Measurements from ENCODE around the gene MRPS27. TPM values are rescaled to one million over a fixed set of nuclear protein-coding genes. Genes with fewer than 3 reads are reported as not detected.

Gene MRPS27
- total and polyA plus RNA-seq, 2 of the 13 experiments (the other 11 are each of a cell fraction or from before 2014, with no cell fraction given): 71.8 to 115 TPM

DNA sequence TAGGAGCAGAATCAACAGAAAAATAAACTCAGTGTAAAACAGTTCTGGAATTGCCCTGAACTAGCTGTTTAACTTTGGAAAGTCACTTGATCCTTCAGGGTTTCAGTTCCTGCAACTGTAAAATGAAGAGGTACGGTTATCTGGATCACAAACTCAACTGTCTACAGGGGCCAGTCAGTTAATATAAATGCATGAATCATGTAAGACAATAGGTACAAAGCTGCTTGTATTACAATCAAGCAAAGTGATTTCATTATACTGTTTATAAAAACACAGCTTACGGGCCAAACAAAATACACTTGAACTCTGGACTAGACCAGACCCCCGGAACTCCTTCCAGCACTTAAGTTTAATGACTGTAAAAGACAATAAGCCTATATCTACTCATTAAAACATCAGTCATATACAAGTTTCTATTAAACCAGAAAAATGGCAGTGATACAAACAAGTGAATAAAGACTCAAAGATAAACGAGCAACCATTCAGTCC, 73.0 kb downstream of the MRPS27 start (continued):
- TF ChIP-seq ZNF570 (CRISPR knock-in tag; IDR thresholded peaks at IDR 0.05; ENCODE audit: borderline replicate concordance) (no peak), ASH2L (IDR thresholded peaks at IDR 0.05; ENCODE audit: insufficient read length, low read depth, low read length) (no peak), ZNF720 (CRISPR knock-in tag; IDR thresholded peaks at IDR 0.05) (no peak), HNF4G (IDR thresholded peaks at IDR 0.05; ENCODE audit: borderline replicate concordance, low read depth, low read length) (no peak), HNF4G (CRISPR knock-in tag; IDR thresholded peaks at IDR 0.05; ENCODE audit: borderline replicate concordance, low read depth) (no peak), SKI (IDR thresholded peaks at IDR 0.05; ENCODE audit: partially characterized antibody) (no peak)
- TF ChIP-seq, protein P1, sequence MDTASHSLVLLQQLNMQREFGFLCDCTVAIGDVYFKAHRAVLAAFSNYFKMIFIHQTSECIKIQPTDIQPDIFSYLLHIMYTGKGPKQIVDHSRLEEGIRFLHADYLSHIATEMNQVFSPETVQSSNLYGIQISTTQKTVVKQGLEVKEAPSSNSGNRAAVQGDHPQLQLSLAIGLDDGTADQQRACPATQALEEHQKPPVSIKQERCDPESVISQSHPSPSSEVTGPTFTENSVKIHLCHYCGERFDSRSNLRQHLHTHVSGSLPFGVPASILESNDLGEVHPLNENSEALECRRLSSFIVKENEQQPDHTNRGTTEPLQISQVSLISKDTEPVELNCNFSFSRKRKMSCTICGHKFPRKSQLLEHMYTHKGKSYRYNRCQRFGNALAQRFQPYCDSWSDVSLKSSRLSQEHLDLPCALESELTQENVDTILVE (CRISPR knock-in tag; IDR thresholded peaks at IDR 0.05): no peak
- TF ChIP-seq, protein P2, sequence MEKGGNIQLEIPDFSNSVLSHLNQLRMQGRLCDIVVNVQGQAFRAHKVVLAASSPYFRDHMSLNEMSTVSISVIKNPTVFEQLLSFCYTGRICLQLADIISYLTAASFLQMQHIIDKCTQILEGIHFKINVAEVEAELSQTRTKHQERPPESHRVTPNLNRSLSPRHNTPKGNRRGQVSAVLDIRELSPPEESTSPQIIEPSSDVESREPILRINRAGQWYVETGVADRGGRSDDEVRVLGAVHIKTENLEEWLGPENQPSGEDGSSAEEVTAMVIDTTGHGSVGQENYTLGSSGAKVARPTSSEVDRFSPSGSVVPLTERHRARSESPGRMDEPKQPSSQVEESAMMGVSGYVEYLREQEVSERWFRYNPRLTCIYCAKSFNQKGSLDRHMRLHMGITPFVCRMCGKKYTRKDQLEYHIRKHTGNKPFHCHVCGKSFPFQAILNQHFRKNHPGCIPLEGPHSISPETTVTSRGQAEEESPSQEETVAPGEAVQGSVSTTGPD (CRISPR knock-in tag; IDR thresholded peaks at IDR 0.05): no peak
- TF ChIP-seq, protein P3, sequence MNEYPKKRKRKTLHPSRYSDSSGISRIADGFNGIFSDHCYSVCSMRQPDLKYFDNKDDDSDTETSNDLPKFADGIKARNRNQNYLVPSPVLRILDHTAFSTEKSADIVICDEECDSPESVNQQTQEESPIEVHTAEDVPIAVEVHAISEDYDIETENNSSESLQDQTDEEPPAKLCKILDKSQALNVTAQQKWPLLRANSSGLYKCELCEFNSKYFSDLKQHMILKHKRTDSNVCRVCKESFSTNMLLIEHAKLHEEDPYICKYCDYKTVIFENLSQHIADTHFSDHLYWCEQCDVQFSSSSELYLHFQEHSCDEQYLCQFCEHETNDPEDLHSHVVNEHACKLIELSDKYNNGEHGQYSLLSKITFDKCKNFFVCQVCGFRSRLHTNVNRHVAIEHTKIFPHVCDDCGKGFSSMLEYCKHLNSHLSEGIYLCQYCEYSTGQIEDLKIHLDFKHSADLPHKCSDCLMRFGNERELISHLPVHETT (CRISPR knock-in tag; conservative IDR thresholded peaks at IDR 0.05): no peak
- TF ChIP-seq, protein P4, sequence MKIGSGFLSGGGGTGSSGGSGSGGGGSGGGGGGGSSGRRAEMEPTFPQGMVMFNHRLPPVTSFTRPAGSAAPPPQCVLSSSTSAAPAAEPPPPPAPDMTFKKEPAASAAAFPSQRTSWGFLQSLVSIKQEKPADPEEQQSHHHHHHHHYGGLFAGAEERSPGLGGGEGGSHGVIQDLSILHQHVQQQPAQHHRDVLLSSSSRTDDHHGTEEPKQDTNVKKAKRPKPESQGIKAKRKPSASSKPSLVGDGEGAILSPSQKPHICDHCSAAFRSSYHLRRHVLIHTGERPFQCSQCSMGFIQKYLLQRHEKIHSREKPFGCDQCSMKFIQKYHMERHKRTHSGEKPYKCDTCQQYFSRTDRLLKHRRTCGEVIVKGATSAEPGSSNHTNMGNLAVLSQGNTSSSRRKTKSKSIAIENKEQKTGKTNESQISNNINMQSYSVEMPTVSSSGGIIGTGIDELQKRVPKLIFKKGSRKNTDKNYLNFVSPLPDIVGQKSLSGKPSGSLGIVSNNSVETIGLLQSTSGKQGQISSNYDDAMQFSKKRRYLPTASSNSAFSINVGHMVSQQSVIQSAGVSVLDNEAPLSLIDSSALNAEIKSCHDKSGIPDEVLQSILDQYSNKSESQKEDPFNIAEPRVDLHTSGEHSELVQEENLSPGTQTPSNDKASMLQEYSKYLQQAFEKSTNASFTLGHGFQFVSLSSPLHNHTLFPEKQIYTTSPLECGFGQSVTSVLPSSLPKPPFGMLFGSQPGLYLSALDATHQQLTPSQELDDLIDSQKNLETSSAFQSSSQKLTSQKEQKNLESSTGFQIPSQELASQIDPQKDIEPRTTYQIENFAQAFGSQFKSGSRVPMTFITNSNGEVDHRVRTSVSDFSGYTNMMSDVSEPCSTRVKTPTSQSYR (CRISPR knock-in tag; IDR thresholded peaks at IDR 0.05; ENCODE audit: borderline replicate concordance): no peak
- TF ChIP-seq, protein P5, sequence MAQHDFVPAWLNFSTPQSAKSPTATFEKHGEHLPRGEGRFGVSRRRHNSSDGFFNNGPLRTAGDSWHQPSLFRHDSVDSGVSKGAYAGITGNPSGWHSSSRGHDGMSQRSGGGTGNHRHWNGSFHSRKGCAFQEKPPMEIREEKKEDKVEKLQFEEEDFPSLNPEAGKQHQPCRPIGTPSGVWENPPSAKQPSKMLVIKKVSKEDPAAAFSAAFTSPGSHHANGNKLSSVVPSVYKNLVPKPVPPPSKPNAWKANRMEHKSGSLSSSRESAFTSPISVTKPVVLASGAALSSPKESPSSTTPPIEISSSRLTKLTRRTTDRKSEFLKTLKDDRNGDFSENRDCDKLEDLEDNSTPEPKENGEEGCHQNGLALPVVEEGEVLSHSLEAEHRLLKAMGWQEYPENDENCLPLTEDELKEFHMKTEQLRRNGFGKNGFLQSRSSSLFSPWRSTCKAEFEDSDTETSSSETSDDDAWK (CRISPR knock-in tag; IDR thresholded peaks at IDR 0.05): no peak

Data from HepG2 (cell line).